WERI-Rb-1 (cell line): ENCODE results near the gene C10orf143.

ENCODE experiments used
- DNase-seq: peaks from one replicate; pipeline ENCODE4 v3.0.0-alpha.2; 2020
- H3K27ac ChIP-seq: fragments of 250-450 bp; sonication (Bioruptor Pico); 2 replicates; pipeline ENCODE4 v1.5.1; 2020; ENCODE audit warnings: mild to moderate bottlenecking, moderate library complexity
- H3K27me3 ChIP-seq: fragments of 250-450 bp; sonication (Bioruptor Pico); 2 replicates; pipeline ENCODE4 v1.5.1; 2021; ENCODE audit warnings: mild to moderate bottlenecking, low read depth, moderate library complexity; ENCODE audit not compliant: insufficient read depth, severe bottlenecking
- H3K36me3 ChIP-seq: fragments of 250-450 bp; sonication (Bioruptor Pico); 2 replicates; pipeline ENCODE4 v1.5.1; 2020; ENCODE audit warnings: mild to moderate bottlenecking, moderate library complexity
- H3K4me3 ChIP-seq: 2 replicates; pipeline ENCODE4 v1.5.1; 2011; ENCODE audit warnings: low read depth, mild to moderate bottlenecking, control low read depth, low read length
- H3K9me3 ChIP-seq: fragments of 250-450 bp; sonication (Bioruptor Pico); 2 replicates; pipeline ENCODE4 v1.5.1; 2021; ENCODE audit warnings: mild to moderate bottlenecking, moderate library complexity; ENCODE audit not compliant: severe bottlenecking
- CTCF ChIP-seq: IDR thresholded peaks from 2 replicates; pipeline ENCODE4 v1.5.1; 2011; ENCODE audit warnings: low read depth, mild to moderate bottlenecking, control low read depth, inconsistent platforms, low read length

C10orf143 gene

GRCh38 chr10:130036296-130037065 lies 74.1 kb downstream of the C10orf143 start:
- Histone ChIP-seq H3K36me3 (no peaks in the 10 kb centered on the region), H3K9me3 (no peaks in the 10 kb centered on the region), H3K27ac (no peak overlapping the region), H3K27me3 (no peaks in the 10 kb centered on the region), H3K4me3 (no peak overlapping the region)
- 0 out of 2 replicates have a peak, but pooled peaks have one; percentile 5 for TF ChIP-seq CTCF
- DNase-seq: no peak

- Histone ChIP-seq H3K9me3 (peaks cover 4% of the 10 kb centered on the region), H3K27ac (no peak overlapping the region), H3K4me3 (no peak overlapping the region), H3K27me3 (no peaks in the 10 kb centered on the region), H3K36me3 (no peaks in the 10 kb centered on the region)
- no peak for DNase-seq
- TF ChIP-seq CTCF: no peak
Measured at GRCh38 chr10:130029209-130029608, 81.4 kb downstream of the C10orf143 start.

- Histone ChIP-seq H3K4me3 (no peak overlapping the region), H3K27me3 (no peaks in the 10 kb centered on the region), H3K36me3 (no peaks in the 10 kb centered on the region), H3K27ac (no peak overlapping the region), H3K9me3 (peaks cover 4% of the 10 kb centered on the region)
- TF ChIP-seq CTCF: no peak
- no peak for DNase-seq
Measured at GRCh38 chr10:130028465-130028819, 82.2 kb downstream of the C10orf143 start.

- no peak for DNase-seq
- no peak for TF ChIP-seq CTCF
- H3K9me3 ChIP-seq: peaks cover 4% of the 10 kb centered on the region
- no peak overlapping the region for H3K4me3 ChIP-seq
- no peaks in the 10 kb centered on the region for H3K36me3 ChIP-seq
- no peak overlapping the region for H3K27ac ChIP-seq
- H3K27me3 ChIP-seq: no peaks in the 10 kb centered on the region
Measured at GRCh38 chr10:130027716-130028464, 82.7 kb downstream of the C10orf143 start.

- no peak overlapping the region for H3K27ac ChIP-seq
- no peak for DNase-seq
- H3K27me3 ChIP-seq: no peaks in the 10 kb centered on the region
- no peak overlapping the region for H3K4me3 ChIP-seq
- no peak for TF ChIP-seq CTCF
- no peaks in the 10 kb centered on the region for H3K36me3 ChIP-seq
- peaks cover 4% of the 10 kb centered on the region for H3K9me3 ChIP-seq
Measured at GRCh38 chr10:130026670-130027456, 83.8 kb downstream of the C10orf143 start.
